Stimulated activated naive CD4-positive, alpha-beta T cell (primary cell): ENCODE data around the gene PLA2G2C.

ENCODE experiments used
- DNase-seq, 6 experiments: peaks; one replicate each; lab custom pipeline; 2025; lab: John Stamatoyannopoulos, UW

PLA2G2C gene

GRCh38 chr1:20152599-20152930 lies 33.8 kb downstream of the PLA2G2C start:
- no peak for DNase-seq

GRCh38 chr1:20151906-20152598 lies 34.3 kb downstream of the PLA2G2C start:
- peak; percentile 43 to 77 (median 66) for DNase-seq

- no peak for DNase-seq
These were observed 35.3 kb downstream of the PLA2G2C start for GRCh38 chr1:20150969-20151368.

- no peak for DNase-seq
These were observed 36.0 kb downstream of the PLA2G2C start for GRCh38 chr1:20150326-20150705.

GRCh38 chr1:20149601-20150325 lies 36.6 kb downstream of the PLA2G2C start:
- DNase-seq = no peak

- no peak for DNase-seq
These were observed 37.5 kb downstream of the PLA2G2C start for GRCh38 chr1:20148571-20149500.

GRCh38 chr1:20147846-20148570 lies 38.3 kb downstream of the PLA2G2C start:
- no peak for DNase-seq

DNA sequence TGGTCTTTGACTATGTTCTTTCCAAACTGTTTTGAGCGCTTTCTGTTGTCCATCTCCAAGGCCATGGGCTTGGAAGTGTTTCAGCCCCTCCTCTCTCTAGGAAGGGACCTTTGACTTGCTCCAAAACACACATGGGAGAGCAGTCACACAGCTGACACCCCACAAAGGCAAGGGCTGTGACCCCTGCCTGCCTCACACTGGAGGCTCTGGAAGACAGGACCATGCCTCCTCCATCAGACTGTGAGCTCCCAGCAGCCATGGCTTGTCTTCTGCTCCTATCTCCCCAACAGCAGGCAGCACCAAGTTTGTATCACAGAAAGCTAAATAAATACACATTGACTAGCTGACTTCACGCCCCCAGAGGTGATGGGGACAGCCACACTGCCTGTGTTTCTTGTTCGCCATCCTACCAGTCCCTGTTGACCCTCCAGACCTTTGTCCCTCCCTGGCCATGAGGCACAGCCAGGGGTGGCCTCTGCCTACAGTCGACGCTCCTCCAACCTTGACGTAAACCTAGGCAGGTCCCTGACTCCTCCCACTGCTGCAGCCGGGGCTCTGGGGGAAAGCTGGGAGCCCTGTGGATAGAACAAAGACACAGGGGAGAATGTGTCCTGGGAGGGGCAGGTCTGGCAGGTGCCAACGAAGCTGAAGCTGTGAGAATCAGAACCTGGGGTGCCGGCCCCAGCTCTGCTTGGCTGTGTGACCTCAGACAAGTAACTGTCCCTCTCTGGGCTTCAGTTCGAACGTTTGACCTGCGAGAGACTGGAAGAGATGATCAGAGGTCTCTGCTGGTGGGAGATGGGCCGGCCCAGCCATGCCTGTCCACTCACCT lies 42.4 kb downstream of the PLA2G2C start:
- DNase-seq = no peak

DNA sequence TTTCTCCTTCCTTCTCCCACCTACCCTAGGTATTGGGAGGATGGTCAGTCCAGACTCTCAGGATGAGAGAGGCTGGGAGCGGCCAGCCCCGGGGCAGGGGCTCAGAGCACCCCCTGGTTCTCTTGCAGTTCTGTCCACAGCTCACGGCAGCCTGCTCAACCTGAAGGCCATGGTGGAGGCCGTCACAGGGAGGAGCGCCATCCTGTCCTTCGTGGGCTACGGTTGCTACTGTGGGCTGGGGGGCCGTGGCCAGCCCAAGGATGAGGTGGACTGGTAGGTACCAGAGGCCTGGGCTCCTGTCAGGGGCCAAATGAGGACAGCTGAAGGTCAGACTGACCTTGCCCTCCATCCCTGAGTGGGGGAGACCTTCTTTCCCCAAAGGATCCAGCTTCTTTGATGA lies 43.0 kb downstream of the PLA2G2C start:
- DNase-seq = no peak

DNA sequence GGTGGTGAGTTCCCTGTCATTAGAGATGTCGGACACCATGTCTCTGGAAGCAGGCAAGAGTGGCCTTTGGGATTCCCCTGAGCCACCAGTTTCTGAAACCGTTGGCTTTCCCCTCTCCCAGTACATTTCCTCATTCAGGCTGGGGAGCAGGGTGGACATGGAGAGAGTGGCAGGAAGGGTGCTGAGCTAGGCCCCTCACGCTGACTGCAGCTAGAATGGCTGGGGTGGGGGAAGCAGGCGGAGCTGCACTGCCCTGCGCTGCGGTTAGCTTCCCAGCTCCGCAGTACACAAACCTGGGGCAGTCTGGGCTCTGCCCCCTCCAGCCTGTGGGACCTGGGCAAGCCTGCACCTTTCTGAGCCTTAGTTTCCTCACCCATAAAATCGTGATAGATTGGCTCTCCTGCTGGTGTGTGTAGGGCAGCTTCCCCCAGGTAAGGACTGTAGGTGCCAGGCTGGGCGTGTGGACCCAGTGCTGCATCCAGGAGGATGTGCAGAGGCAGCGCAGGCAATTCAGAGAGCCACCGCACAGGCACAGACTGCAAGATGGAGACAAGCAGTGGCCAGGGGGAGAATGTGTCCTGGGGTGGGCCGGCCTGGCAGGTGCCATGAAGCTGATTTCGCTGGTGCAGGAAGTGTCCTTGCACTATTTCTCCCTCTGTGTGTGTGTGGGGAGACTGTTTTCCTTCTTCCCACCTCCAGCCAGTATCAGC lies 44.2 kb downstream of the PLA2G2C start:
- DNase-seq = no peak

DNA sequence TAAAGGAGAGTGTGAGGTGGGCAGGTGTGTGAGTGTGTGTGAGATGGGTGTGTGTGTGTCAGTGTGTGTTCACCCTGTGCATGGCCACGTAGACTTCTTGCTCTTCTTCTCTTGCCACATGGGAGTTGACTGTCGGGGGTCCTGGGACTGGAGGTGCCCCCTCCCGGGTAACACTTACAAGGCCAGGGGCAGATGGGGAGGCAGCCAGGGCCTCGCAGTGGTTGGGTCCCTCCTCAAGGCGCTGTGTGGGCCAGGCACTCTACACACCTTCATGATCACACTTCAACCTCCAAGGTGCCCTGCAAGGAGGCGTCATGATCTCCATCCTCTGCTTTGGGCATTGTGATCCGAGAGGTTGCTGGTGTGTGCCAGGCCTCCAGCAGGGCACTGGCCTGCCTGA lies 44.9 kb downstream of the PLA2G2C start:
- no peak for DNase-seq

GRCh38 chr1:20141001-20141400 lies 45.3 kb downstream of the PLA2G2C start:
- no peak for DNase-seq

DNA sequence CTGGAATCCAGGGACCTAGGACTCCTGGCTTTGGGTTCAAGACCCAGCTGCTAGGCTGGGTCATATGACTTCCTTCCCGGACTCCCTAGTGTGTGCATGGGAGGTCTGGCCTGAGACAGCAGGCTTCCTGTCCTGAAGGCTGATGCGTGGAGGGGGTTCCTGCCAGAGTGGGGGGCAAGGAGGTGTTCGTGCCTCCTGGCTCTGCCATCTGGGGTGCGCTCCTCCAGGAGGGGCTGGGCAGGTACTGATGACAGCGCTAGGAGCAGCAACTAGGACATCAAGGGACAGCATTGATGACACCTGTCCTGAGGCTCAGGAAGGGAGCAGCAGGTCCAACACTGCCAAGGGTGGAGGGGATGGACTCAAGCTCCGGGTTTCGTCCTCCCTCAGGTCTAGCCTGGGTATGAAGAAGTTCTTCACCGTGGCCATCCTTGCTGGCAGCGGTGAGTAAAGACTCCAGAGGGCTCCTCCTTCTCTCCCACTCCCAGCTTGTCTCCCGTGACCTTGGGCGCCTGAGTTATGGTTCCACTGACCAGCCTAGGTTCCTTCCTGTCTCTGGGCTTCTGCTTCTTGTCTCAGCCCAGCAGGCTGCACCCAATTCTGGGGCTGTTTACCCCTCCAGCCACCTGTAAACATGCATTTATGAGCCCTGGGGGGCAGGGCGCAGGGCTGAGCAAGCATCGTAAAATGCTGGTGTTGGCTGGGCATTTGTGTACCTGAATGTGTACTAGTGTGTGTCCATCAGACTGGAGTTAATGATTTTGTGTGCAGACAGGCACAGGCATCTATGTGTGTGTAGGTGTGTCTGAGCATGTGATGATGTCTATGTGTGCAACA lies 46.3 kb downstream of the PLA2G2C start:
- DNase-seq = no peak

DNA sequence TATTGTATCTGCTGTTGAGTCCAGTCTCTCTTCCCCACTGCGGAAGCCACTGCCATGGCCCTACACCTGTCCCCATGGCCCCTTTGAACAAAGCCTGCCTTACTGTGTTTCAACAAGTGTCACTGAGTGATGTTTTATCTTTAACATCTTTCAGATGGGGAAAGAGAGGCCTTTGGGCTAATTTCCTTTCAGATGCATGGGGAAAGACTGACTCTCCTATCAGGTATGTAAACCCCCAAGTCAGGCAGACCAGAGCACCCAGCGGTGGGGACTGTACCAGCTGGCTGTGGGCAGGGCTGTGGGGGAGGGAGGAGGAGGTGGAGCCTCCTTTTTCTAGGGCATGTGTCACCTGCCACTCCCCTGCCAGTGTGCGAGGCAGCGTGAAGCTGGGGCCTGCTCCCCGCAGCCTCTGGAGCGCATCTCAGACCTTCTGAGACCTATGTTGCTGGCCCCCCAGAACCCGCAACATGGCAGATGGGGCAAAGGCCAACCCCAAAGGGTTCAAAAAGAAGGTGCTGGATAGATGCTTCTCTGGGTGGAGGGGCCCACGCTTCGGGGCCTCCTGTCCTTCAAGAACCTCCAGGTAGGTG lies 47.3 kb downstream of the PLA2G2C start, which contains the start of gene PLA2G2F:
Gene PLA2G2F, plus strand, starts transcription at position 363 of the 590 bp plus-strand sequence. Its CDS starts 105 bp downstream, at position 468.
- DNase-seq = no peak

DNA sequence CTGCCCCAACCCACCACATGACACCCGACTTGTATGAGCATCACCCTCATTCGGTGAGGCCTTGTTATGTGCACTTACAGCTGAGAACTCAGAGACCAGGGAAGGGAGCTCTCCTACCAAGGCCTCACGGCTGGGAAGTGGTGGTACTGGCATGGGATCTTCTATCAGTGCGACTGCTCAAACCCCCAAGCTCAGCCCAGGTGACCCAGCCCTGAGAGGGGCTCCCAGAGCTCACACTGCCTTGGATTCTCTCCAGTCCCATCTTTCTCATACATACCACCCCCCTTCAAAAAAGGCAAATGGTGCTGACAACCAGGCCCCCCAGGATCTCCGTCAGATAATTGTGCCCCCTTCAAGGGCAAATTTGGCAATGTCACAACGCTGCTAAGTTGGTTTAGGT lies 48.0 kb downstream of the PLA2G2C start:
- no peak for DNase-seq

- DNase-seq = no peak
These were observed 48.7 kb downstream of the PLA2G2C start for GRCh38 chr1:20137604-20138003.

- DNase-seq = no peak
These were observed 49.3 kb downstream of the PLA2G2C start for GRCh38 chr1:20137055-20137454.

- no peak for DNase-seq
These were observed 50.1 kb downstream of the PLA2G2C start for GRCh38 chr1:20136249-20136648.

- DNase-seq = no peak
These were observed 51.3 kb downstream of the PLA2G2C start for GRCh38 chr1:20134995-20135394.
